Activated CD8-positive, alpha-beta memory T cell treated with anti-CD3 and anti-CD28 coated beads for 48 hours (primary cell): ENCODE measurements around the gene IGLL5.

Experiments
- DNase-seq, 3 experiments: peaks; one replicate each; pipeline ENCODE4 v3.0.0-alpha.2; 2020; ENCODE audit warnings: low read depth in 2 of 3, low spot score in 2 of 3

The IGLL5 gene

DNA sequence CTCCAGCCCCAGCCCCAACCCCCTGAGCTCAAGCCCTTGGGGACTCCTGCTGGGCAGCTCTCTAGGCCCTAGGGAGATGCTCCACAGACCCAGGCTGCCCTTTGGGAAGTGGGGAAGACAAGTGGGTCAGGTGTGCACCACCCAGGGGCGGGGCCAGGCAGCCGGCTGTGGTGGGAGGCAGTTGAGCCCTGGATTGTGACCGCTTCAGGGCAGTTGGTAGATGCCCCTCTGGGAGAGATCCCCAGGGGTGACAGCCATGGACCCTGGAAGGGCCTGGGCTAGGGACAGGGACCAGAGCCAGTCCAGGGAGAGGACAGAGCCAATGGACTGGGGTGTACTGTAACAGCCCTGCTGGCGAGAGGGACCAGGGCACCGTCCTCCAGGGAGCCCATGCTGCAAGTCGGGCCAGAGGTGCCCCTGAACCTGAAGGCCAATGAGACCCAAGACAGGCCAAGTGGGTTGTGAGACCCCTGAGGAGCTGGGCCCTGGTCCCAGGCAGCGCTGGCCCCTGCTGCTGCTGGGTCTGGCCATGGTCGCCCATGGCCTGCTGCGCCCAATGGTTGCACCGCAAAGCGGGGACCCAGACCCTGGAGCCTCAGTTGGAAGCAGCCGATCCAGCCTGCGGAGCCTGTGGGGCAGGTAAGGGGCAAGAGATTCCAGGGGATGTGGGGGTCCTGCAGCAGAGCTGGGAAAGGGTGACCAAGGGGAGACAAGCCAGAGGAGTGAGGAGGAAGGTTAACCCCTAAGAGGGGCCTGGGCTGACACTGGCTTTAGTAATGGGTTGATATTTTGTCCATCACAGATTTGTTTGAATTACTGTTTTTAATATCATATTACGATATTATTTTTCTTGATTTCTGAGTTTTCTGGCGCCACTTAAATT lies at the start of gene IGLL5:
Gene IGLL5 (plus strand): TSS at position 196 of the 883 bp plus-strand sequence. CDS start 238 bp downstream, at position 434.
- DNase-seq = no peak

DNA sequence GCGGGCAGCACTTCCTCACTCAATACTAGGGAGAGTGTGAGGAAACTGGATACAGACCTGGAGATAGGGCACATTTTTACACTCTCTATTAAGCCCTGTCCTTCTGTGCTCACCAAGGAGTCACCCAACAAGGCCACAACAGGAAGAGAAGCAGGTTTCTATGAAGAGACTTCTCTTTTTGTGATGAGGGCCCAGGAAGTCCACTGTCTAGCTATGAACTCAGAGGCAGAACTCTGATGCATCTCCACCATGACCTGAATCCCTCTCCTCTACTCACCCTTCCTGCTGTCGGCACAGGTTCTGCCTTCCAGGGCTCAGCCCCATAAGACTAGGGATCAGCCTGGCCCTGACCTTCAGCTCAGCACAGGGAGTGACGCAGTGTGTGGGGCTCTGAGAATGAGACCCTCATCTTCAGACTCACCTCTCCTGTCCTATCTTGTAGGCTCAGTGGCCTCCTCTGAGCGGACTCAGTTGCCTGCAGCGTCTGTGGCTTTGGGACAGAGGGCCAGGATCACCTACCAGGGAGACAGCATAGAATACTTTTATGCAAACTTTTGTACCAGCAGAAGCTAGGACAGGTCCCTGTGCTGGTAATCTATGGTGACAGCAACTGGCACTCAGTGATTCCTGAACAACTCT lies 49.3 kb upstream of the IGLL5 start:
- DNase-seq = no peak

DNA sequence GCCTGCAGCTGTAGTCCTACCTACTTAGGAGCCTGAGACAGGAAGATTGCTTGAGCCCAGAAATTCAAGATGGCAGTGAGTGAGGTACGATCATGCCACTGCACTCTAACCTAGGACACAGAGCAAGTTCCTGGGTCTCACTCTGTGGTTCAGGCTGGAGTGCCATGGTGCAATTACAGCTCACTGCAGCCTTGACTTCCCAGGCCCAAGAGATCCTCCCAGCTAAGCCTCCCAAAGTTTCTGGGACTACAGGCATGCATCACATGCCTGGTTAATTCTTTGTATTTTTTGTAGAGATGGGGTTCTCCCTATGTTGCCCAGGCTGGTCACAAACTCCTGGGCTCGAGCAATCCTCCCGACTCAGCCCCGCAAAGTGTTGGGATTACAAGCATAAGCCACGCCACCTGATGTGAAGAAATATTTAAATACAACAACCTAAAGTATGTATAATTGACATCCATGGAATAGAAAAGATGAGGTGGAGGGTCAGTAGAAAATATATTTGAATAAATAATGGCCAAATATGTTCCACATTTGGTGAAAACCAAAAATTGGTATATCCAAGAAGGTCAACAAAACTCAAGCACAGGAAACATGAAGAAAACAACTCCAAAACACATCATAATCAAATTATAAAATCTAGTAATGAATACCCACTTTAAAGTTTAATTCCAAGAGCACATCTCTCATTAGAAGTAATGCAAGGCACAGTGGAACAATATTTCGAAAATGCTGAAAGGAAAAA lies 47.9 kb upstream of the IGLL5 start:
- no peak for DNase-seq

DNA sequence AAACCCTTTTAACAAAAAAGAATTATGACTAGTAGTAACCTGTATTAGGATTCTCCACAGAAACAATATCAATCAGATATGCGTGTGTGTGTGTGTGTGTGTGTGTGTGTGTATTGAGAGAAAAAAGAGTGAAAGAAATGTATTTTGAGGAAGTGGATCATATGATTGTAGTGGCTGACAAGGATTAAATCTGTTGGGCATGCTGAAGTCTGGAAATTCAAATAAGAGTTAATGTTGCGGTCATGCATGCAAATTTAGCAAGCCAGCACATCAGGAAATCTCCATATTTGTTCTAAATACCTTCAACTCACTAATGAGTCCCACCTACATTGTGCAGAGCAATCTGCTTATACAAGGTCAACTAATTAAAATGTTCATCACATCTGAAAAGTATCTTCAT lies 46.8 kb upstream of the IGLL5 start:
- DNase-seq = no peak

DNA sequence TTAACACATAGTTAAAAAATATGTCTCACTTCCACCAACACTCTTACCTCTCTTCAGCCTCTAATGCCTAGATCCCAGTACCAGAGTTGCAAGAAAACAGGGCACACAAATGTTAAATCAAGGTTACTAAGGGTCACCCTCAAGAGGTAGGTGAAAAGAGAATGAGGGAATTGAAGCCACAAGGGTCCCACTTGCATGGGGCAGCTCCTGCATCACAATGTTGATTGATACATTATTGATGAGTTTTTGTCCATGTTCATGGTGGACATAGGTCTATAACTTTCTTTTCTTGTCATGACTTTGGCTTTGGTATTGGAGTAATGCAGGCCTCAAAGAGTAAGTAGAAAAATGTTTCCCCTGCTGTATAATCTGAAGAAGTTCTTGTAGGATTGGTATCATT lies 46.0 kb upstream of the IGLL5 start:
- DNase-seq = no peak

DNA sequence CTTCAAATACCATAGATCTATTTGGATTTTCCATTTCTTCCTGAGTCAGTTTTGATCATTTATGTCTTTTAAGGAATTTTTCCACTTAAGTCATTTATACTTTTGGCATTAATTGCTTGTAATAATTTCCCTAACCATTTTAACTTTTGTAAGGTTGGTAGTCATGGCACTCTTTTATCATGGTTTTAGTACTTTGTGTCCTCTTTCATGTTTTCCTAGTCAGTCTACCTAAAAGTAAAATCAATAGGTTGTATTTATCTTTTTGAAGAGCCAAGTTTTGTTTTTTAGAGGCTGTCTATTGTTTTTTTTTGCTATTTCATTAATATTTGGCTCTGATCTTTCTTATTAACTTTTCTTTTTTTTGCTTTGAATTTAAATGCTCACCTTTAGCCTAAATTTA lies 45.5 kb upstream of the IGLL5 start:
- DNase-seq = no peak

DNA sequence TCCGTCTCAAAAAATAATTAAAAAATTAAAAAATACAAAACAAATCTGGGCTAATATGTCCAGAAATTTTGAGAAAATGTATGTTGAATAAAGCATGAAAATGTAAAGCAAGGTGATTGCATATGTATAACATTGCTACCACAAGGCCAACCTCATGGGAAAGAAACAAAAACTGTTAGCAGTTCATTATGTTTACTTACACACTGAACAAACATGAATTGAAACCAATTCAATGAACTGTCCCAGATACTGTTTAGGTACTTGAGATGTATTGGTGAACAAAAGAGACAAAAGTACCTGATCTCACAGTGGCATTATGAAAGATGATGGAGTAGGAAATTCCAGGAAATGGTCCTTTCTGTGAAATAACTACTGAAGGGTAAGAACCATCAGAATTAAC lies 43.8 kb upstream of the IGLL5 start:
- no peak for DNase-seq

DNA sequence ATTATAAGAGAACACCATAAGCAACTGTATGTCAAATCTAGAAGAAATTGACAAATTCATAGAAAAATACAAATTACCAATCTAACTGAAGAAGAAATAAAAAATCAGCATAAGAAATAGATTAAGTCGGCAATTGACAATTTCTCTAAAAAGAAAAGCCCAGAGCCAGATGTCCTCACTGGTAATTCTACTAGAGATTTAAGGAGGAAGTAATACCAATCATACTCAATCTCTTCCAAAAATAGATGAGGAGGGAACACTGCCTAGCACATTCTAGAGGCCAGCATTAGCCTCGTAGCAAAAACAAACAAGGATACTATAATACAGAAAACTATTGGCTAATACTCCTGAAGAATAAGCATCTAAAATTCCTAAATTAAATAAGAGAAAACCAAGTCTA lies 40.4 kb upstream of the IGLL5 start:
- no peak for DNase-seq

DNA sequence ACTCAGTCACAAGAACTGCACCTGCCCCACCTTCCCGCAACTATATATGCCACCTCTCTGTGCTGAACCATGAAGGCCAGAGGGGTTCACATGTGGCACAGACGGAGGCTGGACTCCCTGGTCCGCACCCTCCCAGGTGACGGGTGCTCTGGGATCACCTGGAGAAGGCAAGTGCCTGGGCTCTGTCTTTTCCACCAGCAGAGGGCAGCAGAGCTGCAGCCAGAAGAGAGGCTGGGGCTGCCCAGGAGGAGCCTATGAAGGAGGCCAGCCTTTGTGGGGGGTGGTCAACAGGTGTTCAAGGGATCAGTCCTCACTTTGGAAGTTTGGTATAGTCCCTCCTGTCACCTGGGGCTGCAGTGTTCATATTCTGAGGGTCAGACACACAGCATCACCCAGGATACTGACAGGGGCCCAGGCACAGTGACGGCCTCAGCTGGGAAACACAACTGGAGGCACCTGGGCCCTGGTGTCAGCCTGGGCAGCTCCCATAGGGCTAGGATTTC lies 39.2 kb upstream of the IGLL5 start:
- DNase-seq = peak; percentile 18 to 66 (median 41)

DNA sequence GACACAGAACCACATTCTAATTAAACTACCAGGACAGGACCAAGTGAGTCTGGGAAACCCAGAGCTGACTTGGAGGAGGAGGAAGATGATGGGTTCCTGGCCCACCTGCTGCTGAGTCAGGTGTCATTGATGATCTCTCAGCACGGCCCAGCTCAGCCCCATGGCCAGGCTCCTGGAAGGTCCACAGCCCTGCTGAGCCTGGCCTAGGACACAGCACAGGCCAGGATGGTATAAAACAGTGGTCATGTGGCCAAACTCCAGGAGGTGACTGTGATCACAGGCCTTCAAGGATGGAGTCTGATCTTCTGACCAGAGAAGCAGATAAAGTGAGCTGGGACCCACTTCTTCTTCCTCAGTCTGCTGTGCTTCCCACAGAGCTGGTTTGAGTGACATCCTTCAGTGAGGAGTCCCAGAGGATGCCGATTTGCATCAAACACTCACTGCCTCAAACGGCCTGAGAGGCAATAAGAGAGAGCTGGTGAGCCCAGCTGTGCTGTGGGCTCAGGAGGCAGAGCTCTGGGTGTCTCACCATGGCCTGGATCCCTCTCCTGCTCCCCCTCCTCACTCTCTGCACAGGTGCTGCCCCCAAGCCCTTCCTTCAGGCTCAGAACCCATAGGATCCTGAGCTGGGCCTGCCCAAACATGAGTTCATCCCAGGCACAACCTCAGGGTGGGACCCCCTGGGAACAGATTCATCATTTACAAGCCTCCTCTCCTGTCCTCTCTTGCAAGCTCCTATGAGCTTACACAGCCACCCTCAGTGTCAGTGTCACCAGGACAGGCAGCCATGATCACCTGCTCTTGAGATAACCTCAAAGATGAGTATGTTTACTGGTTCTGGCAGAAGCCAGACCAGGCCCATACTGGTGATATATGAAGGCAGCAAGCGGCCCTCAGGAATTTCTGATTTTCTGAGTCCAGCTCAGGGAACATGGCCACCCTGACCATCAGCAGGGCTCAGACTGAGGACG lies 37.7 kb upstream of the IGLL5 start:
- DNase-seq = no peak

DNA sequence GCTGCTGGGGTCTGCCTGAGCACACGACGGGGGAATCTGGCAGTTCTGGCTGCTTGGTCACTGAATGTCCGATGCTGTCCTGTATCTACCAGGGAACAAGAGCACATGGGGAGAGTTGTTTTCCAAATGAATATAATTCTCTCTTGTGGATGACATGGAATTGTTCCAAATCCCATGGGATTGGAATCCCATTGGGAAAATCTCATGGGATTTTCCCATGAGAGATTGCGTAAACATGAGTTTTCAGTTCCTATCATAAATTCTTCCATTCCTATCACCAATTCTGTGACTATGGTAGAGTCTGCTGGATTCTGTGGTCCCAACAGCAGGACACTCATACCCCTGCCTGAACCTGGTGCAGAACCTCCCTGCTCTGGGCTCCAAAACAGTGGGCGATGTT lies 35.6 kb upstream of the IGLL5 start:
- DNase-seq = no peak

DNA sequence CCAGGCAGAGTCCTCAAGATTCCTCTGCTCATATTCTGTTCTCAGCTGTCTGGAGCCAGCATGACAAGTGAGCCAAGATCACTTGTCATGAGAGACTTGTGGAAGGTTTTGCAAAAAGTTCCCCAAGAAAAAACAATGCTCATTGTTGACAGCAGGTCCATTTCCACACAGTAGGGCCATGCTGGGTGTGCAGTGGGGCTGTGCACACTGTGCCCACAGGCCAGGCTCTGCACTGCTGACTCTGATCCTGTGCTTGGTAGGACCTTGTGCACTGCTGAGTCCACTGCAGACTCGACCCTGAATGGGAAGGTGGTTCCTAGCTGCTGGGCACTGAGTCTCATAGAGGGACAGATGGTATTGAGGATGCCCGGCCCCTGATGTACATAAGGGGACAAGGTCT lies 33.9 kb upstream of the IGLL5 start:
- DNase-seq = no peak

DNA sequence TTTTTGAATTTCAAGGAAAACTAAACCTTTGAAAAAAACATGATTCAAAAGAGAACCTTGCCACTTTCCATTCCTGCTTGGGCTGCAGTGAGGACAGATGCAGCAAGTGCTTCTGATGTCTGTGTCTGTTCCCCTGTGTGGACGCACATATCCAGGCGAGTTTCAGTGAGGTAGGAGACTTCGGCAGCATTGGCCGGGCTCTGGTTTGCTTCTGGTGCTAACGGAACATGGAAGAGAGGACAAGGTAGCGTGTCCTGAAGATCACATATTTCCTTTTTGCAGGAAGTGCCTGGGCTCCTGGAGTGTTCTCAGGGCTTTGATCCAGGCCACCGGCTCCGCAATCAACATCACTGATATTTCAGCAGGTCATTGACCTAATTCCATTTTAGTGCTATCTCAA lies 33.1 kb upstream of the IGLL5 start:
- DNase-seq = no peak

DNA sequence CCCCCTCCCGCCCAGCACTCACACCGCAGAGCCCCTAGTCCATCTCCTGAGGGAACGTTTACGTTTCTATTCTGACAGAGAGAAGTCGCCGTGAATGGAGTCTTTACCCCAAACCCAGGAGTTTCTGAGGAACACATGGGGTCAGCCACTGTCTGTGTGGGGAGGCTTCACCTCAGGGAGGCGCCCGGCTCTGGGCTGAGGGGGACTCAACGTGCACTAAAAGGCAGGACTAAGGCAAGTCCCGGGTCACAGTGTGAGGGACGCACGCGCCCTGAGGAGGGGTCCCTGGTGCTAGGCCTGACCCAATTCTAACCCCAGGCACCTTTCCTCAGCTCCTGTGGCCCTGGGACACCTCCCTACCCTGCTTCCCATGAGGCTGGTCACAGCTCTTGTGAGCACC lies 32.5 kb upstream of the IGLL5 start:
- DNase-seq = no peak

DNA sequence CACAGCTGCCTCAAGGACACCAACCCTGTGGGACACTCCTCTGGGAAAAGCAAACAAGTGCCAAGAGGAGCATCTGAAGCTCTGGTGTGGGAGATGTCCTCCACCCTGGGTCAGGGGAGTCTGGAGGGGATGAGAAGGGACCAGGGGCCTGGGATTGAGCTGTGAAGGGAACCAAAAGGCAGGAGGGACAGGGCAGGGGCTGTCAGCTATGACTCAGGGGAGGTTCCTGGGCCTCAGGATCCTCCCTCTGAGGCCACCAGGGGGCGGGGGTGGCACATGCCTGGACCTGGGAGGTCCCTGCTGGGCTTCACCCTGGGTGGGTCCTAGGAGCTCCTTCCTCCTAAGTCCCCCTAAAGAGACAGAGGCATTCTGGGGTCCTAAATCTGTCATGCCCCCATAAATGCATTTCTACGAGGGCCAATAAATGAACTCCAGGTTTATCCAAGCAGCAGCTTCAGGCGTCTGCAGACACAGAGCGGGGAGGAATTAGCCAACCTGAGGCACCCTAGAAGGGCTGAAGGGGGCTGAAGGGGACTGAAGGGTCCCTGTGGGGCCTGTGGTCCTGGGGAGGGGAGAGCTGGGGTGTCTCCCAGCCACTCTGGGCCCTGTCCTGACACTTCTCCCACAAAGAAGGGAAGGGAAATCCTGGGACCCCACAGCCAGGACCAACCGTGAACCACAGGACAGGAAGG lies 31.9 kb upstream of the IGLL5 start:
- peak in 1 of 3 experiments; percentile 10 for DNase-seq

DNA sequence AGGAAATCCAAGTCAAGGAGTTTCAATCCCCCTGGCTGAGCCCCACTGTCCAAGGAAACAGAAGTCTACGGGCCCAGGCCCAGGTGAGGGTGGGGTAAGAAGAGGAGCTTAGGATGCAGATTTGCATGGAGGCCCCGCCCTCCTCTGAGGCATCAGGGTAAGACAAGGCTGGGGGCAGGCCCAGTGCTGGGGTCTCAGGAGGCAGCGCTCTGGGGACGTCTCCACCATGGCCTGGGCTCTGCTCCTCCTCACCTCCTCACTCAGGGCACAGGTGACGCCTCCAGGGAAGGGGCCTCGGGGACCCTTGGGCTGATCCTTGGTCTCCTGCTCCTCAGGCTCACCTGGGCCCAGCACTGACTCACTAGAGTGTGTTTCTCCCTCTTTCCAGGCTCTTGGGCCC lies 31.3 kb upstream of the IGLL5 start:
- DNase-seq = no peak

DNA sequence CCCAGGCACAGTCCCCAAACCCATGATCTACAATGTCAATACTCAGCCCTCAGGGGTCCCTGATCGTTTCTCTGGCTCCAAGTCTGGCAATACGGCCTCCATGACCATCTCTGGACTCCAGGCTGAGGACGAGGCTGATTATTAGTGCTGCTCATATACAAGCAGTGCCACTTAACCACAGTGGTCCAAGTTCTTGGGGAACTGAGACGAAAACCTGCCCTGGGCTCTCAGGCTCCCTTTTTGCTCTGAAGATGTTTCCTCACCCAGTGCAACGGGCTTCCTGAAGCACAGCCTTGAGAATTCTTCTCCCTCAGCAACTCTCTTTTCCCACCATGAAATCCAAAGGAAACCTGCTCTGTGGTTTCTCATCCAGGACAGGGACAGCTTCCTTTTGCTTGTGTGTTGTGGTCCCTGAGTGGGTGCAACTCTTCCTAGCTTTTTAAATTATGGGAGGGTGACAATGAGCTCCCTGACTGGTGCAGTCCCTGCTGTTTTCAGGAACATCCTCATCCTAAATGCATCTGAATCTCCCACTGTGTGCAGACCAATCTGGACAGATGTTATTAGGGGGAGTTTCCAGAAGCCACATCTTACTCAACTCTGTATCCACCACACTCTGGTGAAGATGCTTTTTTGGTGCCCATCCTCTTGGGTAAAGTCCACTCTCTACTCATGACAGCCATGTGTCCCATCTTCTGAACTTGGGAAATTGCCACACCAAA lies 30.6 kb upstream of the IGLL5 start:
- DNase-seq = no peak

DNA sequence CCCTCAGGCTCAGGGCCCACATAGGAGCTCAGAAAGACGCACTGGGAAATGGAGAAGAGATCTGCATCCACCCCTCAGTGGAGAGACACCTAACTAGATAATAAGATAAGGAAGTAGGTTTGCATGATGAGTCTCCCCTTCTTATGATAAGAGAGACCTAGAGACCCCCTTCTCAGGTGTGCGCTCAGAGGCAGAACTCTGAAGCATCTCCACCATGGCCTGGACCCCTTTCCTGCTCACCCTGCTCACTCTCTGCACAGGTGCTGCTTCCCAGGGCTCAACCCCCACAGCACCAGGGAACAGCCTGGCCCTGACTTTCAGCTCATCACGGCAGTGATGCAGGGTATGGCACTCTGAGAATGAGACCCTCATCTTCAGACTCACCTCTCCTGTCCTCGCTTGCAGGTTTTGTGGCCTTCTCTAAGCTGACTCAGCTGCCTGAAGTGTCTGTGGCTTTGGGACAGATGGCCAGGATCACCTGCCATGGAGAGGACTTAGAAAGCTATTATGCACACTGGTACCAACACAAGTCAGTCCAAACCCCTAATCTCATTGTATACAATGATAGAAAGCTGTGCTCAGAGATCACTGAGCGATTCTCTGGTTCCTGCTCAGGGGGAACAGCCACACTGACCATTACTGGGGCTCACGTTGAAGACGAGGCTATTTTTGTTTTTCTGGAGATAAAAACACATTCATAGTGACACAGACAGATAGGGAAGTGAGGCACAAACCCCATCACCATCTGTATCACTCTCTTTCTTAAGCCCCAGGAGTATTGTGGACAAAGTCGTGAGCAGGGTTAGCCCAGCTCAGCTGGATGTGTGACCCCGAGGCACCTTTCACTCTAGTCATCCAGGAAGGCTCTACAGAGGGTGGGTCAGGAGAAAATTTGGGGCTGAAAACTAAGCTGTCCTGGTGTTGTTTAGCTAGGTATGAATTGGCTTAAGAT lies 29.7 kb upstream of the IGLL5 start:
- DNase-seq = no peak
